HG02970 (cell line): Measurements from ENCODE around the gene FYN.
A peak's percentile ranks its signal among the peaks of the same experiment; 100 is the strongest.
"Not testable (repeated sequence)": the region's sequence is repeated elsewhere in the genome, so short reads cannot be mapped to it uniquely, and the experiment has no call there.

Source experiments
- ATAC-seq: cut with Tn5 transposase; IDR thresholded peaks from one replicate; pipeline ENCODE4 v1.9.1; 2021; ENCODE audit warnings: mild to moderate bottlenecking, moderate library complexity, moderate number of reproducible peaks; ENCODE audit not compliant: unreplicated experiment, low FRiP score

FYN gene

GRCh38 chr6:111873178-111874024 is at the start of gene FYN:
Gene FYN (minus strand): TSS chr6:111873452. CDS start chr6:111720051, 153,401 bp downstream.
- ATAC-seq = peak; percentile 100

- no peak for ATAC-seq
Observed at GRCh38 chr6:111922454-111923297, 49.4 kb upstream of the FYN start.

- no peak for ATAC-seq
Observed at GRCh38 chr6:111921103-111921502, 47.9 kb upstream of the FYN start.

DNA sequence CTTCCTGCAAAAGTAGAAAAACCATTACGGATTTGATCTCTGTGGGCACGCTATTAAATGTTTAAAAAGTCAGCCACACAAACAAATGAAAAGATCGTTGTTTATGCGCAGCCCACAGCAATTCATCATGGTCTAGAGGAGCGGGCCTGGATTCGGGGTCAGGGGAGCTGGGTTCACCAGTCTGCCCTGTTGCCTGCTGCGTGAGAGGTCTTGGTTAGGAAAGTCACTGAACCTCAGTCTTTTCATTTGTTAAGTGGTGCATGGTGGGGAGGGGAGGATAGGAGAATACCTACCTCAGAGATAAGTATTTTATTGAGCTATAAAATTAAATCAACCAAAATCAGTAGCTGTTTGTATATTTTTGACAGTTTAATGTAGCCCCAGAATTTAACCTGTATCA is 47.3 kb upstream of the FYN start:
- ATAC-seq = no peak

DNA sequence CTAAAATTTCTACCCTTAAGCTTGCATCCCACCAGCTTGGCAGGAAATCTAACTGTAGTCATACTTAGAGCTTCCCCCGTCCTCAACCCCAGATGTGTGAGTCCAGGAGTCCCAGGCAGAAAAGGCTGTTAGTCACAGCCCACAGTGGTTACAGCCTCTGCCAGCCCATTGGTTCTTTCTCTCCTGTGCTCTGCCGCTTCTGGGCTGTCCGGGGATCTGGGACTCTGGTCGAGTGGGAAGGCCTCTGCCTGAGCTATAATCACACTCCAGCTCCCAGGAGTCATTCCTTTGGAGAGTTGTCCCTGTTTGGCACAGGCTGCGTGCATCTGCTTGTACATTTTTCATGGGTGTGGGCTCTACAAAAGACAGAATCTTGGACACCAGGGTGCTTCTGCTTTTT is 45.6 kb upstream of the FYN start:
- no peak for ATAC-seq

GRCh38 chr6:111916747-111917146 is 43.5 kb upstream of the FYN start:
- ATAC-seq = no peak

- ATAC-seq = no peak
Observed at GRCh38 chr6:111914617-111915016, 41.4 kb upstream of the FYN start.

GRCh38 chr6:111912904-111913303 is 39.7 kb upstream of the FYN start:
- no peak for ATAC-seq

- no peak for ATAC-seq
Observed at GRCh38 chr6:111911428-111911827, 38.2 kb upstream of the FYN start.

- ATAC-seq = no peak
Observed at GRCh38 chr6:111909238-111909637, 36.0 kb upstream of the FYN start.

GRCh38 chr6:111908365-111908764 is 35.1 kb upstream of the FYN start:
- ATAC-seq = not testable (repeated sequence)

DNA sequence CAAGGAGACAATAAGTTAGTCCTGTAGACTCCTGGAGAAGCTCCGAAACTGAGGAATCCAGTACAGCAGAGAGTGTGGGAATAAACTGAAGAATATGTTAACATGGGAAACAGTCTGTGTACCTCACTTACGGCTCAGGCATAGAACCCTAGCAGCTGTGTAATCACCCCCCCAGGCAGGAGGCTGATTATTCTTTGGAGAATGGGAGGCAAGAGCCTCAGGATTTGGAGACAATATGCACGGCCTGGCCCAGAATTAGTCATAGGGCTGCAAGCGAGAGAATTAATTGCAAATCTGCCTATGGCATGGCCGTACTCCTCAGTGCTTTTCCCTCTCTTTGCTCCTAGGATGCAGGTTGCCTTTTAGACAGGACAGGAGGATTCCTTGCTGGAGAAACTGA is 27.5 kb upstream of the FYN start:
- no peak for ATAC-seq

DNA sequence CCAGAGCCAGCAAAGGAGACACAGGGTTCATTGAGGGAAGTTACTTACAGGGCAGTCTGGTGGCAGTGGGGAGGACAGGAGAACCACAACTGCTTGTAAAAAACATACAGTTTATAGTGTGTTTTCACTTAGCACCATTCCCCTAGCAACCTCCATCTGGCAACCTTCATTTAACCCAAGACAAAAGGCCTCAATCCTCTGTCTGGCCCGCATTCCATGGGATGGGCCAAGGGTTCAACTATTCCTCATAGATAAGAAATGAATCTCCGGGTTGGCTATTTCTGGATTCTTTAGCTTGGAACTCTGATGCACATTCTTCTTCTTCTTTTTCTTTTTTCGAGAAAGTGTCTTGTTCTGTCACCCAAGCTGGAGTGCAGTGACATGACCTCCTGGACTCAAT is 26.3 kb upstream of the FYN start:
- no peak for ATAC-seq

DNA sequence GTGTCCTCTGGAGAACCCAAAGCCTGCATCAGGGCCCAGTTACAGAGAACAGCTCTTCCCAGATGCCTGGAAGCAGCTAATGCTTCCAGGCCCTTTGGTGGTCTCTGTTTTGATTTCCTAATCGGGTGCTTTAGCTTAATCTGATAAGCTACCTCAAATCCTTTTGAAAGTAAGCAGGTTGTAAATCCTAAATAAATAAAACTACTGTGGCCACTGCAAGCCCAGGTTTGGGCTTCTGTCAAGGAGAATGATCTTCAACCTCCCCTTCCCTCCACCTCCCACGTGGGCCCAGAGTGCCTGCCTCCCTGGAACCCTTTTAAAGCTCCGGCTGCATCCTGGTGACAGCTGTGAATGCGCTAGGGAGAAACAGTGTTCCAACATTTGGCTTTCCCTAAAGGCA is 25.2 kb upstream of the FYN start:
- ATAC-seq = no peak

DNA sequence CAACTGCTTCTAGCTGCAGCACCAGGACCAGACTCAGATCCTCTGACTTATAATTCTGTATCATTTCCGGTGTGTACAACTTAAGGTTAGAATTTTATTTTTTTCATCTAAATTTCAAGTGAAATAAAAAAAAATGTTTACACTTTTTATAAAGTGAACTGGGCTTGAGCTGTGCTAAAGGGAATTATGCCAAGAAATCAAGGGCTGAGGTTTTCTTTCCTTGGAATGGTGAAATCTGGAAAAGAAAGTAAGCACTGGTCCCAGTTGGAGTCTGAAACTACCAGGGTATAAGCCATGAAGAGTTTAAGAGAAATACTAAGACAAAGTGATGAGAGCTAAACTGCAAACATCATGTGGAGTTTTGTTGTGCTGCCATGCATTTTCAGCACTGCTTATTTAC is 21.7 kb upstream of the FYN start:
- ATAC-seq = no peak

GRCh38 chr6:111894272-111894671 is 21.0 kb upstream of the FYN start:
- no peak for ATAC-seq

DNA sequence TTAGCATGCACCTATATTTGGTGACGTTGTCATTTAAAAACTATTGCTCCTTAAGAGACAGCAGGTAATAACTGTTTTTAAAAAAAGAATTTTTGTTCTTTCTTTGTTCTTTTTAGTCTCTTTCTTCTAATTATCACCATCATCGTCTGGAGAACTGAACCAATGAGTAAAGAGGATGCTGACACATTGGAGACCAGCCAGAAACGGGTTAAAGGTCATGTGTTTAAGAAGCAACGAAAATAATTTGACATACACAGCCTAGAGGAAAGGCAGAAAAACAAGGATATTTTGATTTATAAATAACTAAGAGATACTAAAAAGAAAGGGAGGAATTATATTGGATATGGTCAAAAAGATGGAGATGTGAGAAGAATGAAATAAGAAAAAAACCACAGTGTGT is 19.2 kb upstream of the FYN start:
- no peak for ATAC-seq

GRCh38 chr6:111890988-111891387 is 17.7 kb upstream of the FYN start:
- ATAC-seq = no peak

GRCh38 chr6:111888928-111889695 is 15.9 kb upstream of the FYN start:
- ATAC-seq = no peak

- ATAC-seq = not testable (repeated sequence)
Observed at GRCh38 chr6:111886793-111887192, 13.5 kb upstream of the FYN start.
